ENCODE results near the gene ALG1.
"Not testable (repeated sequence)": the region's sequence is repeated elsewhere in the genome, so short reads cannot be mapped to it uniquely, and the experiment has no call there.

ALG1 gene

GRCh38 chr16:5033256-5034166 lies 38.1 kb upstream of the ALG1 start, which contains the start of gene NAGPA:
NAGPA (minus strand) TSS chr16:5033935; CDS start chr16:5033914, 21 bp downstream.
- TF ChIP-seq POLR2AphosphoS5 (IDR thresholded peaks at IDR 0.05; ENCODE audit: low read depth, low read length) (peak; percentile 53; the same call in 1 of the 2 replicates), TAF1 (IDR thresholded peaks at IDR 0.05; ENCODE audit: borderline replicate concordance, low read depth, low read length) (0 out of 2 replicates have a peak, but pooled peaks have one; percentile 45), POLR2A (IDR thresholded peaks at IDR 0.05; ENCODE audit: low read depth, low read length) (peak; percentile 74; the same call in 1 of the 2 replicates)
- peak; percentile 87 for FAIRE-seq
- DNase-seq (ENCODE audit: insufficient read length): peak; percentile 91

GRCh38 chr16:5034167-5034523 lies 37.5 kb upstream of the ALG1 start:
- TF ChIP-seq POLR2AphosphoS5 (IDR thresholded peaks at IDR 0.05; ENCODE audit: low read depth, low read length) (no peak), TAF1 (IDR thresholded peaks at IDR 0.05; ENCODE audit: borderline replicate concordance, low read depth, low read length) (no peak), POLR2A (IDR thresholded peaks at IDR 0.05; ENCODE audit: low read depth, low read length) (no peak)
- no peak for DNase-seq (ENCODE audit: insufficient read length)
- FAIRE-seq: peak; percentile 14

- FAIRE-seq: no peak
- TF ChIP-seq POLR2AphosphoS5 (IDR thresholded peaks at IDR 0.05; ENCODE audit: low read depth, low read length) (no peak), POLR2A (IDR thresholded peaks at IDR 0.05; ENCODE audit: low read depth, low read length) (no peak), TAF1 (IDR thresholded peaks at IDR 0.05; ENCODE audit: borderline replicate concordance, low read depth, low read length) (no peak)
- no peak for DNase-seq (ENCODE audit: insufficient read length)
Measured at GRCh38 chr16:5035909-5036227, 35.8 kb upstream of the ALG1 start.

GRCh38 chr16:5036228-5037156 lies 35.2 kb upstream of the ALG1 start:
- FAIRE-seq: no peak
- TF ChIP-seq POLR2A (IDR thresholded peaks at IDR 0.05; ENCODE audit: low read depth, low read length): no peak
- no peak for TF ChIP-seq POLR2AphosphoS5 (IDR thresholded peaks at IDR 0.05; ENCODE audit: low read depth, low read length)
- TF ChIP-seq TAF1 (IDR thresholded peaks at IDR 0.05; ENCODE audit: borderline replicate concordance, low read depth, low read length): no peak
- no peak for DNase-seq (ENCODE audit: insufficient read length)

GRCh38 chr16:5040451-5040850 lies 31.2 kb upstream of the ALG1 start:
- FAIRE-seq (no peak), DNase-seq (ENCODE audit: insufficient read length) (no peak)
- TF ChIP-seq POLR2AphosphoS5 (IDR thresholded peaks at IDR 0.05; ENCODE audit: low read depth, low read length): no peak
- TF ChIP-seq TAF1 (IDR thresholded peaks at IDR 0.05; ENCODE audit: borderline replicate concordance, low read depth, low read length): no peak
- no peak for TF ChIP-seq POLR2A (IDR thresholded peaks at IDR 0.05; ENCODE audit: low read depth, low read length)

- FAIRE-seq (peak; percentile 53), DNase-seq (ENCODE audit: insufficient read length) (no peak)
- TF ChIP-seq POLR2A (IDR thresholded peaks at IDR 0.05; ENCODE audit: low read depth, low read length) (peak; percentile 23; the same call in 1 of the 2 replicates), TAF1 (IDR thresholded peaks at IDR 0.05; ENCODE audit: borderline replicate concordance, low read depth, low read length) (no peak), POLR2AphosphoS5 (IDR thresholded peaks at IDR 0.05; ENCODE audit: low read depth, low read length) (no peak)
Measured at GRCh38 chr16:5041600-5042133, 30.0 kb upstream of the ALG1 start.

- TF ChIP-seq TAF1 (IDR thresholded peaks at IDR 0.05; ENCODE audit: borderline replicate concordance, low read depth, low read length) (no peak), POLR2A (IDR thresholded peaks at IDR 0.05; ENCODE audit: low read depth, low read length) (no peak), POLR2AphosphoS5 (IDR thresholded peaks at IDR 0.05; ENCODE audit: low read depth, low read length) (no peak)
- FAIRE-seq (no peak), DNase-seq (ENCODE audit: insufficient read length) (no peak)
Measured at GRCh38 chr16:5042574-5043171, 29.0 kb upstream of the ALG1 start.

- no peak for DNase-seq (ENCODE audit: insufficient read length)
- no peak for FAIRE-seq
- no peak for TF ChIP-seq TAF1 (IDR thresholded peaks at IDR 0.05; ENCODE audit: borderline replicate concordance, low read depth, low read length)
- no peak for TF ChIP-seq POLR2AphosphoS5 (IDR thresholded peaks at IDR 0.05; ENCODE audit: low read depth, low read length)
- TF ChIP-seq POLR2A (IDR thresholded peaks at IDR 0.05; ENCODE audit: low read depth, low read length): no peak
Measured at GRCh38 chr16:5044011-5044540, 27.6 kb upstream of the ALG1 start.

- not testable (repeated sequence) for FAIRE-seq; DNase-seq (ENCODE audit: insufficient read length)
Measured at GRCh38 chr16:5044581-5044980, 27.1 kb upstream of the ALG1 start.

- TF ChIP-seq POLR2AphosphoS5 (IDR thresholded peaks at IDR 0.05; ENCODE audit: low read depth, low read length): no peak
- TF ChIP-seq POLR2A (IDR thresholded peaks at IDR 0.05; ENCODE audit: low read depth, low read length): no peak
- no peak for TF ChIP-seq TAF1 (IDR thresholded peaks at IDR 0.05; ENCODE audit: borderline replicate concordance, low read depth, low read length)
- DNase-seq (ENCODE audit: insufficient read length) (no peak), FAIRE-seq (no peak)
Measured at GRCh38 chr16:5045499-5046115, 26.0 kb upstream of the ALG1 start.
